Tibial nerve (tissue), 4 donors: ENCODE data around the gene RALY.

ENCODE experiments used
- CTCF ChIP-seq, 5 experiments: fragments of 200-600 bp in 3 of 5; fragments of 450-650 bp in 2 of 5; sonication (generic) in 3 of 5; IDR thresholded peaks; one replicate each; pipeline ENCODE4 v1.5.1; 2016 to 2019; ENCODE audit warnings: antibody characterized with exemption in 5 of 5, mild to moderate bottlenecking in 3 of 5, moderate library complexity in 2 of 5
- EP300 ChIP-seq, 2 donors: sonication (generic); formaldehyde crosslinking; IDR thresholded peaks; one replicate each; pipeline ENCODE4 v1.6.1; 2017; ENCODE audit warnings: antibody characterized with exemption in 2 of 2, mild to moderate bottlenecking in 1 of 2
- POLR2A ChIP-seq, 2 donors: fragments of 450-650 bp; IDR thresholded peaks; one replicate each; pipeline ENCODE4 v1.6.1; 2017; ENCODE audit warnings: antibody characterized with exemption in 2 of 2, mild to moderate bottlenecking in 2 of 2, moderate library complexity in 2 of 2

DNA sequence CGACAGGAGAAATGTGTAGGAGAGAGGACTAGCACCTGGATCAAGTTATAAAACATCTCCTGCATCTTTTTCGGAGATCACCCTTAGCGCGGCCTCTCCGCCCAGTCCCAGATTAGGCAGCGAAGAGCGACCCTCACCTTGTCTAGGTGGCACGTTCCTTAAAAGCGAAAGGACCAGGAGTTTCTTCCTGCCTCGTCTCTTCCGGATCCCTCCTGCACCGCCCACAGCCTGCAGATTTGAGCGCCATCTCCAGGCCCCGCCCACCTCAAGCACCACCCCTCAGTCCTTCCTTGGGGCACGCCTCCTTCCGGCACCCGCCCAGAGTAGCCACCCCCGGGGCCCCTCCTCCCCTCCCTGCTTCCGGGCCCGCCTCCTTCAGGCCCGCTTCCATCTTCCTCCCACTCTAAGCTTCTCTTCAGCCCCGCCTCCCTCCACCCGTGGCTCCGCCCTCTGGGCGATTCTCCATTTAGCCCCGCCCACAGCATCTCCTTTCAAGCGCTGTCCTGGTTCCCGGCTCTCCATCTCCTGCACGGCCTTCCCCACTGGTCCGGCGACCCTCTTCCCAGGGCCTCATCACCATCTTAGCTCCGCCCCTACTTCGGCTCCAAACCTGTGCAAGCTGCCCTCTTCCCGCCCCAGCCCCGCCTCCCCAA, 662 bp upstream of the RALY start:
- TF ChIP-seq CTCF (IDR thresholded peaks at IDR 0.05) (no peak), POLR2A (IDR thresholded peaks at IDR 0.05) (peak in 1 of 2 donors; percentile 81), EP300 (IDR thresholded peaks at IDR 0.05) (peak; percentile 65 to 67)
